K562 (cell line): Measurements from ENCODE around the gene NRP1. TPM values are rescaled to one million over a fixed set of nuclear protein-coding genes. Genes with fewer than 3 reads are reported as not detected.

Source experiments
- ATAC-seq: fragments of 200-7000 bp; cut with Tn5 transposase; 3 replicates; pipeline ENCODE4 v1.9.1; 2020; ENCODE audit warnings: moderate library complexity
- BruUV-seq: library from RNA; stranded (reverse); fragments of 400-500 nt; replicated peaks from 2 replicates; lab custom pipeline; 2021; lab: Mats Ljungman, UMichigan
- CTCF ChIA-PET: fragments of 300-600 bp; formaldehyde crosslinking; extraction: SDS; loops from one replicate; lab custom pipeline; 2021; ENCODE audit warnings: low intra/inter-chr PET ratio; lab: Yijun Ruan, JAX
- POLR2A ChIA-PET: fragments of 300-600, 350-650 bp; sonication (Branson Sonifier 250); formaldehyde crosslinking; extraction: SDS; loops from one replicate; lab custom pipeline; 2021; ENCODE audit warnings: antibody characterized with exemption, inconsistent platforms; lab: Yijun Ruan, JAX
- DNase-seq, 4 experiments: peaks; one replicate each; pipeline versions ENCODE4 v3.0.0 to v3.0.0-alpha.2; 2011 to 2018; ENCODE audit warnings: low spot score in 3 of 4, mixed read lengths in 3 of 4; ENCODE audit errors: extremely low read depth in 1 of 4
- FAIRE-seq: peaks from 2 replicates; lab custom pipeline; 2011; peaks lifted over from hg19 to GRCh38; lab: Jason Lieb, UNC
- H2AFZ ChIP-seq: 2 replicates; pipeline ENCODE4 v1.6.0; 2011; ENCODE audit warnings: low read depth, low read length, control low read depth, inconsistent platforms
- H3K27ac ChIP-seq: fragments of 200-600 bp; 3 replicates; pipeline ENCODE4 v1.8.0; 2011; ENCODE audit warnings: low read depth, mild to moderate bottlenecking, control low read depth, inconsistent platforms, low read length, moderate library complexity, mixed read lengths; ENCODE audit errors: extremely low read depth
- H3K27me3 ChIP-seq, 2 experiments: fragments of 300-600 bp in 1 of 2; 2 replicates in 1 of 2; 3 replicates in 1 of 2; pipeline versions ENCODE4 v1.6.0 to v1.8.0; 2011; ENCODE audit warnings: inconsistent platforms in 2 of 2, low read length in 2 of 2, mild to moderate bottlenecking in 1 of 2, mixed read lengths in 1 of 2, moderate library complexity in 1 of 2; ENCODE audit not compliant: control insufficient read depth in 2 of 2, insufficient read depth in 2 of 2
- H3K36me3 ChIP-seq: fragments of 300-600 bp; 3 replicates; pipeline ENCODE4 v1.8.0; 2011; ENCODE audit warnings: mild to moderate bottlenecking, low read length, inconsistent platforms; ENCODE audit not compliant: control insufficient read depth, insufficient read depth
- H3K4me1 ChIP-seq, 2 experiments: fragments of 200-600 bp in 1 of 2; replicated peaks in 1 of 2; 2 replicates in 1 of 2; 3 replicates in 1 of 2; pipeline versions ENCODE4 v1.5.1 to v1.8.0; 2011; ENCODE audit warnings: inconsistent platforms in 2 of 2, low read length in 2 of 2, mild to moderate bottlenecking in 1 of 2, mixed read lengths in 1 of 2, moderate library complexity in 1 of 2; ENCODE audit not compliant: control insufficient read depth in 2 of 2, insufficient read depth in 2 of 2
- H3K4me2 ChIP-seq: 2 replicates; pipeline ENCODE4 v1.6.1; 2011; ENCODE audit warnings: low read length, control low read depth, inconsistent platforms, mixed read lengths; ENCODE audit not compliant: insufficient read depth
- H3K4me3 ChIP-seq: fragments of 200-600 bp; sonication (generic), shearing (Covaris generic); 2 replicates; pipeline ENCODE4 v1.5.1; 2016; ENCODE audit warnings: control low read depth, inconsistent platforms
- H3K79me2 ChIP-seq: fragments of 200-600 bp; 3 replicates; pipeline ENCODE4 v1.8.0; 2011; ENCODE audit warnings: low read length, inconsistent platforms; ENCODE audit not compliant: control insufficient read depth, insufficient read depth
- H3K9ac ChIP-seq, 2 experiments: 2 replicates each; pipeline versions ENCODE4 v1.6.0 to v1.6.1; 2011; ENCODE audit warnings: low read depth in 2 of 2, low read length in 2 of 2, control low read depth in 1 of 2, inconsistent platforms in 1 of 2, mild to moderate bottlenecking in 1 of 2, mixed read lengths in 1 of 2; ENCODE audit not compliant: insufficient read depth in 1 of 2
- H3K9me1 ChIP-seq: one replicate; pipeline ENCODE4 v1.6.0; 2011; ENCODE audit warnings: inconsistent platforms, mild to moderate bottlenecking, low read length, moderate library complexity; ENCODE audit not compliant: control insufficient read depth, insufficient read depth
- H3K9me3 ChIP-seq: replicated peaks from 2 replicates; pipeline ENCODE4 v1.5.1; 2011; ENCODE audit warnings: low read depth, low read length, inconsistent platforms; ENCODE audit not compliant: control insufficient read depth, insufficient read depth
- H4K20me1 ChIP-seq: replicated peaks from 2 replicates; pipeline ENCODE4 v1.6.1; 2011; ENCODE audit warnings: low read length, inconsistent platforms, mixed read lengths; ENCODE audit not compliant: control insufficient read depth, insufficient read depth
- CCNT2 ChIP-seq: IDR thresholded peaks from 2 replicates; pipeline ENCODE4 v1.6.1; 2011; ENCODE audit warnings: borderline replicate concordance, low read depth, mild to moderate bottlenecking, moderate library complexity, mixed read lengths, low read length; ENCODE audit not compliant: insufficient read length; ENCODE audit errors: extremely low read depth
- CREM ChIP-seq: IDR thresholded peaks from 2 replicates; pipeline ENCODE4 v1.6.1; 2014; ENCODE audit warnings: antibody characterized with exemption, low read depth
- EZH2 ChIP-seq: IDR thresholded peaks from 2 replicates; pipeline ENCODE4 v1.6.1; 2012; ENCODE audit warnings: low read depth, mild to moderate bottlenecking, inconsistent platforms, low read length, borderline replicate concordance
- FOXM1 ChIP-seq, 2 experiments: fragments of 450-650 bp in 1 of 2; sonication (generic) in 1 of 2; formaldehyde crosslinking in 1 of 2; IDR thresholded peaks; 2 replicates each; pipeline versions ENCODE4 v1.6.1 to v1.9.0; 2017 to 2022; ENCODE audit warnings: low read depth in 2 of 2, mild to moderate bottlenecking in 2 of 2, missing genetic modification reagents in 1 of 2, moderate library complexity in 1 of 2
- MYBL2 ChIP-seq, 2 experiments: fragments of 450-650 bp in 1 of 2; sonication (generic) in 1 of 2; formaldehyde crosslinking in 1 of 2; IDR thresholded peaks; 2 replicates each; pipeline versions ENCODE4 v1.6.1 to v1.8.1; 2017 to 2022; ENCODE audit warnings: borderline replicate concordance in 1 of 2, inconsistent platforms in 1 of 2, low read depth in 1 of 2, mild to moderate bottlenecking in 1 of 2, missing genetic modification reagents in 1 of 2, moderate library complexity in 1 of 2
- PTBP1 ChIP-seq: fragments of 200-400 bp; formaldehyde crosslinking; IDR thresholded peaks from 2 replicates; pipeline ENCODE4 v1.6.1; 2017; ENCODE audit warnings: low read depth, low read length
- SPI1 ChIP-seq: IDR thresholded peaks from 2 replicates; pipeline ENCODE4 v1.6.1; 2011; ENCODE audit warnings: low read depth, low read length, control low read depth, borderline replicate concordance
- TCF7 ChIP-seq: sonication (generic); IDR thresholded peaks from 2 replicates; pipeline ENCODE4 v1.6.1; 2016; ENCODE audit warnings: antibody characterized with exemption, borderline replicate concordance
- WGBS: fragments of 100-300 bp; shearing (Covaris generic); methylation state at CpG from one replicate; pipeline ENCODE4 v1.1.6; 2016; ENCODE audit warnings: low coverage, mixed read lengths; ENCODE audit not compliant: insufficient coverage; ENCODE audit errors: missing lambda C conversion rate; 5-methylcytosine and 5-hydroxymethylcytosine counted together
- in situ Hi-C: fragments of 300-500 bp; cut with MboI; formaldehyde crosslinking; loops from 4 replicates; pipeline ENCODE4 v1.15.0; 2018; ENCODE audit warnings: inconsistent platforms, mixed read lengths
- intact Hi-C: fragments of 100-400 bp; cut with micrococcal nuclease; formaldehyde crosslinking; loops from 2 replicates; pipeline ENCODE4 v1.14.2; 2022
- polyA plus RNA-seq, 8 experiments: library from polyadenylated mRNA; depleted of rRNA in 4 of 8; stranded (reverse) in 5 of 8; unstranded in 3 of 8; fragments of >200 nt; fragmentation: Nextera tagmentation in 2 of 8; fragmentation: Illumina TruSeq in 1 of 8; extraction: Ambion mirVana in 2 of 8; extraction: Trizol in 1 of 8; gene quantifications; 2 replicates each; pipeline versions ENCODE4 v1.2.1 to v1.2.3, GENCODE V29; 2011 to 2014; ENCODE audit warnings: inconsistent platforms in 1 of 8, missing spikeins in 1 of 8
- total RNA-seq, 7 experiments: library from RNA; depleted of rRNA in 6 of 7; stranded (reverse); fragments of >200 nt in 6 of 7; fragmentation: Illumina TruSeq in 2 of 7; extraction: Trizol in 2 of 7; gene quantifications; 2 replicates each; pipeline versions ENCODE4 v1.2.1 to v1.2.3, GENCODE V29; 2011 to 2021; ENCODE audit warnings: low replicate concordance in 1 of 7
- TF ChIP-seq, protein P1 (sequence below), 2 experiments: fragments of 450-650 bp; formaldehyde crosslinking in 1 of 2; IDR thresholded peaks; 2 replicates each; pipeline versions ENCODE4 v1.4.0 to v1.6.1; 2014 to 2020; ENCODE audit warnings: mild to moderate bottlenecking in 2 of 2, borderline replicate concordance in 1 of 2, low read depth in 1 of 2
- TF ChIP-seq, protein P2 (sequence below): sonication (generic); formaldehyde crosslinking; IDR thresholded peaks from 2 replicates; pipeline ENCODE4 v1.8.0; 2022; ENCODE audit warnings: missing genetic modification reagents, mild to moderate bottlenecking, moderate library complexity, borderline replicate concordance

NRP1 gene
- total and polyA plus RNA-seq, 9 of the 15 experiments (the other 6 are each of a cell fraction or from before 2014, with no cell fraction given), result 0.01 to 0.38 (median 0.04) TPM; not detected in 5

DNA sequence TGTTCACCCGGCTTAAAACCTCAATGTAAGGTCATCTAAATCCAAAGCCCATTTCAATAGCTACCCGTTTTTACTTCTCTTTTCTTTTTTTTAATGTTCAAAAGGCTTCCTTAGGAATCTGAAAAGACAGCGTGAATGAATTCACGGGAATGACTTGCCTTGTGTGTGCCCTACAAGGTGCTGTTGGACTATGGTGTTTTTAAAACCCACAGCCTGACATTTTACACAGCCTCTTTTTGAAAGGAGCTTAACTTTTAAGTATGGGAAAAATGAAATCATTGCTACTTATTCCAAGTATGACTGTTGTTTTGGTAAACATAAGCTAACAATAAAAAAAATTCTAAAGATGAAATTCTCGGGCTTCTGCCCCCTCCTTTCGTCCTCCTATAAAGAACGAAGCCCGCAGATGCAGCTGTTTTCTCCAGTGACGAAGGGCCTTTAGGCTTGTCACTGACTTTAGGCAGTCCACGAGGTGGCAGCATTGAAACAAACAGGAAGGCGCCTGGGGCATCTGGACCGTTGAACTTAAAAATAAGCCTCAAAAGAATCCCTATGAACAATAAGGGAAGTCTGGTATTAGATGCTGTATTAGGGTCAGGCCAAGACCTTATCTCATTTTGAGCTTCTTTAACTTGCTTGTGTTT lies 141.3 kb downstream of the NRP1 start:
- POLR2A ChIA-PET, result interaction anchor here (0.5 to 0.6 kb wide), 3 partner anchors 287 to 1567 kb away, joined by 3 read pairs; no protein-coding TSS in a partner anchor
- TF ChIP-seq EZH2 (no peak), FOXM1 (IDR thresholded peaks at IDR 0.05; ENCODE audit: low read depth) (no peak), FOXM1 (CRISPR knock-in tag; IDR thresholded peaks at IDR 0.05; ENCODE audit: low read depth) (no peak), SPI1 (0 out of 2 replicates have a peak, but pooled peaks have one; percentile 4), PTBP1 (no peak), TCF7 (no peak), CREM (peak; percentile 49; the same call in 1 of the 2 replicates), CCNT2 (no peak), MYBL2 (IDR thresholded peaks at IDR 0.05; ENCODE audit: low read depth) (0 out of 2 replicates have a peak, but pooled peaks have one; percentile 27), MYBL2 (CRISPR knock-in tag; IDR thresholded peaks at IDR 0.05; ENCODE audit: borderline replicate concordance) (no peak)
- TF ChIP-seq, protein P1, sequence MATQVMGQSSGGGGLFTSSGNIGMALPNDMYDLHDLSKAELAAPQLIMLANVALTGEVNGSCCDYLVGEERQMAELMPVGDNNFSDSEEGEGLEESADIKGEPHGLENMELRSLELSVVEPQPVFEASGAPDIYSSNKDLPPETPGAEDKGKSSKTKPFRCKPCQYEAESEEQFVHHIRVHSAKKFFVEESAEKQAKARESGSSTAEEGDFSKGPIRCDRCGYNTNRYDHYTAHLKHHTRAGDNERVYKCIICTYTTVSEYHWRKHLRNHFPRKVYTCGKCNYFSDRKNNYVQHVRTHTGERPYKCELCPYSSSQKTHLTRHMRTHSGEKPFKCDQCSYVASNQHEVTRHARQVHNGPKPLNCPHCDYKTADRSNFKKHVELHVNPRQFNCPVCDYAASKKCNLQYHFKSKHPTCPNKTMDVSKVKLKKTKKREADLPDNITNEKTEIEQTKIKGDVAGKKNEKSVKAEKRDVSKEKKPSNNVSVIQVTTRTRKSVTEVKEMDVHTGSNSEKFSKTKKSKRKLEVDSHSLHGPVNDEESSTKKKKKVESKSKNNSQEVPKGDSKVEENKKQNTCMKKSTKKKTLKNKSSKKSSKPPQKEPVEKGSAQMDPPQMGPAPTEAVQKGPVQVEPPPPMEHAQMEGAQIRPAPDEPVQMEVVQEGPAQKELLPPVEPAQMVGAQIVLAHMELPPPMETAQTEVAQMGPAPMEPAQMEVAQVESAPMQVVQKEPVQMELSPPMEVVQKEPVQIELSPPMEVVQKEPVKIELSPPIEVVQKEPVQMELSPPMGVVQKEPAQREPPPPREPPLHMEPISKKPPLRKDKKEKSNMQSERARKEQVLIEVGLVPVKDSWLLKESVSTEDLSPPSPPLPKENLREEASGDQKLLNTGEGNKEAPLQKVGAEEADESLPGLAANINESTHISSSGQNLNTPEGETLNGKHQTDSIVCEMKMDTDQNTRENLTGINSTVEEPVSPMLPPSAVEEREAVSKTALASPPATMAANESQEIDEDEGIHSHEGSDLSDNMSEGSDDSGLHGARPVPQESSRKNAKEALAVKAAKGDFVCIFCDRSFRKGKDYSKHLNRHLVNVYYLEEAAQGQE (IDR thresholded peaks at IDR 0.05; ENCODE audit: borderline replicate concordance), result peak; percentile 40; the same call in 1 of the 2 replicates
- TF ChIP-seq, protein P1 (CRISPR knock-in tag; IDR thresholded peaks at IDR 0.05; ENCODE audit: low read depth), result no peak
- TF ChIP-seq, protein P2, sequence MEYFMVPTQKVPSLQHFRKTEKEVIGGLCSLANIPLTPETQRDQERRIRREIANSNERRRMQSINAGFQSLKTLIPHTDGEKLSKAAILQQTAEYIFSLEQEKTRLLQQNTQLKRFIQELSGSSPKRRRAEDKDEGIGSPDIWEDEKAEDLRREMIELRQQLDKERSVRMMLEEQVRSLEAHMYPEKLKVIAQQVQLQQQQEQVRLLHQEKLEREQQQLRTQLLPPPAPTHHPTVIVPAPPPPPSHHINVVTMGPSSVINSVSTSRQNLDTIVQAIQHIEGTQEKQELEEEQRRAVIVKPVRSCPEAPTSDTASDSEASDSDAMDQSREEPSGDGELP (CRISPR knock-in tag), result 0 out of 2 replicates have a peak, but pooled peaks have one; percentile 20

More for the DNA sequence above, 141.3 kb downstream of the NRP1 start:
- Histone ChIP-seq H4K20me1 (no peaks in the 10 kb centered on the region), H3K4me3 (no peak overlapping the region), H3K4me1 (no peaks in the 10 kb centered on the region), H3K79me2 (no peaks in the 10 kb centered on the region), H3K27ac (no peak overlapping the region), H3K4me2 (no peak overlapping the region), H3K9me3 (no peaks in the 10 kb centered on the region), H3K27me3 (peaks cover 5 to 8% of the 10 kb centered on the region in 2 experiments; a peak in 2 of 5 replicates), H3K9ac (no peak overlapping the region), H3K9me1 (no peaks in the 10 kb centered on the region), H2AFZ (no peak overlapping the region), H3K36me3 (no peaks in the 10 kb centered on the region)
- ATAC-seq (peak; percentile 96), FAIRE-seq (peak; percentile 86), DNase-seq (peak; percentile 55 to 66 (median 56))
- WGBS, result 1% methylated on average over 12 of the region's 12 CpGs
- BruUV-seq, result no TSS peak
- in situ Hi-C loops, result no loop called here
- CTCF ChIA-PET, result interaction anchor here (1.5 kb wide), 1 partner anchor 1444 kb away, joined by 3 read pairs; no protein-coding TSS in a partner anchor
- intact Hi-C loops, result loop anchor here (10.0 kb wide), 1 partner anchor 1442 kb away; no protein-coding TSS in a partner anchor
